ENCODE results near the gene AGRN.
"Not testable (repeated sequence)": the region's sequence is repeated elsewhere in the genome, so short reads cannot be mapped to it uniquely, and the experiment has no call there.

Gene AGRN

DNA sequence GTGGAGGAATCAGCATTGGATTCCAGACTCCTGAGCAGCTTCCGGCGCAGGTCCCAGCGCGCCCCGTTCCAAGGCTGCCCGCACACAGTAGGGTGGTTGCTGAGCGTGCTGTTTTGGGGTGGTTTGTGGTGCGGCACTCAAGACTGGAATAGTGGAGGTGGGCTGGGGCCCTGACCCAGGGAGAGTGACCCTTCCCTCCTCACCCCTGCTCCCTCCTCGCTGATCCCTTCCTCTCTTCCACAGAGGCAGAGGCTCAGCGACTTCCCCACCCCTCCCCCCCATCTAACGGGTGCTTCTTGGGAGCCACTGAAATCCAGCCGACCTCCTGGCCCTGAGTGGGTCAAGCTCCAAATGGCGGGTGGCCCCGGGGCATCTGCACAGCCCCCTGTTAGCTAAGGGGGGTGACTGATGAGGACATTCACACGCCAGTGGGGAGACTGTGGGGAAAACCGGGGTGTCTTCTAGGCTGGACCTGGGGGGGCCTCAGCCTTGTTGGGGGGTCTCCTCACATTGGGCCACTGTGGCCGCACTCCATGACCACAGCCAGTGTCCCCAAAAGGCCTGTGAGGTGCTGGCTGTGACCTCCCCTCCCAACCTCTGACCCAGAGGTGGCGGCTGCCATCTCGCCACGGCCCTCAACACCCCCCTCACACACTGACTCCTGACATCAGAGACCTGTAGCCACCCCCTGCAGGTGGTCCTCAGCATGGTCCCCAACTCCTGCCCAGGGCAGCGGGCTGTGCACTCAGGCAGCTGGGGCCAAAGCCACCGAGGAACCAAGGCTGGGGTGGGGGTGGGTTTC is 16.1 kb upstream of the AGRN start:
- DNase-seq, result no peak

DNA sequence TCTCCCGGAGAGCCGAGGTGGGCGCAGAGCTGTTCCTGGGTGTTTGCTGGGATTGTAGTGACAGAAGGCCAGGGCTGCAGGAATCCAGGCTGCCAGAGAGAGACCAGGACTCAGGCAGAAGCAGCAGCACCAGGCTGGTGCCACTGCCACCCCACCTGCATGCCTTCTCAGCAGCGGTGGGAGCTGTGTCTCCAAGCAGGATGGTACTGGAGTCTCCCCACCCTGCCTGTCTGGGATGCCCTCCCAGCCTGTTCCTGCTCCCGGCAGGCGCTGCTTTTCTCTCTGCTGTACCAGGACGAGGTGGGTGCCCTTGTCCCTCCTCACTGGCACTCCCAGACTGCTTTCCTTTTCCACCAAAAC is 15.5 kb upstream of the AGRN start:
- DNase-seq, result no peak

DNA sequence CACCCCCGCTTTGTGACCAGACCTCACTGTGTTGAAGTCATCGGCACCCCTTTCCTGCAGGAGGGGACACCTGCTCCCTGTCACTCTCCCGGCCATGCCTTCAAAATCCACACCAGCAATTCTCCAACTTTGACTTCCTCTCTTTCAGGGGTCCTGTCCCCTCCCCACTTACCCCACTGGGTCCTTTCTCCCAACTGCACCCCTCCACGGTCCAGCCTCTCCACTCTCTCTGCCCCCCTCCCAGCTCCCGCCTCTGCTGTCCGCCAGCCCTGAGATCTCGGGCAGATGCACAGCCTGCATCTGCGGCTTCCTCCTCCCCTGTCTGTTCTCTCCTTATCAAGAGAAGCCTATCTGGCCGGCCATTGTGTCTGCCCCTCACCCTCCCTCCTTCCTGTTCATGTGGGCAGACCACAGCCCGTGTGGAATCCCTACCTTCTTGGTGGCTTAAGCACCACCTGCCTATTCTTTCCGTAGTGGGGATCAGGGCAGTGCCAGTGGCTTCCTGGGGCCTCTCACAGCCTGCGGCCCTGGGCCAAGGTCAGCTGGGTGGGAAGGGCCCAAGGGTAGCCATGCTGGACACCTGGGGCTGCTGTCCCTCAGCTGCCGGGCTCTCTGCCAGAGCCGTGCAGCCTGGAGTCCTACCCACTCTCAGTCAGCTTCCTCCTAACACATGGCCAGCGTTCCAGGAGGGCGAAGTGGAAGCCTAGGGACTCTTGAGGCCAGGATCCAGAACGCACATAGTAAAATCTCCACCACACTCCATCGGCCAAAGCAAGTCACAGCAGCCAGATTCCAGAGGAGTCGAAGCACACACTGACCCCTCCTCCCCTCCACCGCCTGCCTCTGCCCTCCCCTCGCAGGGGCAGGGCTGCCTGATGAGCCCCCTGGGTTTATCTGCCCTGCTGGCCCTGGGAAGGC is 14.9 kb upstream of the AGRN start:
- no peak for DNase-seq

DNA sequence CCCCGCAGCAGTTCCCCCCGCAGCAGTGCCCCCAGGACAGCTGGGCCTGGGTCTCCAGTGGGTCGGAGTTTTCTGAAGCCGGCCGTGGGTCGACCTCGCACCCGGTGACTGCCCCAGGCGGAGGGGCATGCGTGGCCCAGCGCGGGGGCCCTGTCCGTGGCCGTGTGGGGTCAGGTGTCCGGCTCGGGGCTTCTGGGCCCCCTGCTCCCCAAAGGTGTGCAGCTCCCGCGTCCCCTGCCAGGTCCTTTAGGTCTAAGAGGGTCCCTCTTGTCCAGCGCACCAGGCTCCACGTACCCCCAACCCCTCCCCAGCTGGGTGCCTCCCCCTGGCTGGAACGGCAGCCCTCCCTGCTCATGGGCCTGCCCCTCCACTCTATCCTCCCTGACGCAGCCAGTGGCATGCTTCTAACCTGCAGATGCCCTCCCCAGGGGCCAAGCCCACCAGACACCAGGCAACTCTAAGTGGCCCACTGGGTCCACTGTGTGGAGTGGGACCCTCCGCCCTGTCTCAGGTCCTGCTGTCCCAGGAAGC is 14.1 kb upstream of the AGRN start:
- DNase-seq, result no peak

DNA sequence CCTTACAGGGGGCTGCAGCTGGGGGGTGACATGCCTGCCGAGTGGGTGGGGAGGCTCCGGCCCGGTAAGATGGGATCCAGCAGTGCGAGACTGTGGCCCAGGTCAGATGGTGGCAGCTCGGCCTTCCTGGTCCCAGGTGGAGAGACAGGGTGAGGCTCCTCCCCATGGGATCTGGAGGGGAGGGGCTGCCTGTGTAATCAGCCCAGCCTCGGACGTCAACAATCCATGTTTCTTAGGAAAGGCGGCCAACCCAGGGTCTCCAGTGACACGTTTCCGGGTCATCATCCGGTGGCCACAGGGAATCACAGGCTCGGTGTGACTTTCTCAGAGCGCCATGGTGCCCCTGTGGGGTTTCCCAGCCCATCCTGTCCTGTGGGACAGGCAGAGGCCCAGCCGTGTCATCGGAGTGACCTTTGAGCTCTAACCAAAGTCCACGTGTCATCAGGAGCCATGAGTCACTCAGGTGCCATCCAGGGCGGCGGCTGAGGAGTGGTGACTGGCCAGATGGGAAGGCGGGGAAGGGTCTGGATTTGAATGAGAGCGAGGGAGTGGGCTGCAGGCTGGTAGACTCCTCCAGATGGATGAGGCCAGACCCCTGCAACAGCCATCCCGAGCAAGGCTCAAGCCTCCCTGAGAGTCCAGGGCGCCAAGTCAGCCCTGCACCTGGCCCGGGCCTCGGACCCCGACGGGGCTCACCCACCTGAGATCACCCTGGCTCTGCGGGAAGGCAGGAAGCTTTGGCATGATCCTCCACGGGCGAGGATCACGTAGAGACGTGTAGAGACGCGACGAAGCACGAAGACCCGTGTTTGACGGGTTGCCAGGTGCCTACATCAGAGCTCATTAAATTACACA is 13.4 kb upstream of the AGRN start:
- DNase-seq, result no peak

DNA sequence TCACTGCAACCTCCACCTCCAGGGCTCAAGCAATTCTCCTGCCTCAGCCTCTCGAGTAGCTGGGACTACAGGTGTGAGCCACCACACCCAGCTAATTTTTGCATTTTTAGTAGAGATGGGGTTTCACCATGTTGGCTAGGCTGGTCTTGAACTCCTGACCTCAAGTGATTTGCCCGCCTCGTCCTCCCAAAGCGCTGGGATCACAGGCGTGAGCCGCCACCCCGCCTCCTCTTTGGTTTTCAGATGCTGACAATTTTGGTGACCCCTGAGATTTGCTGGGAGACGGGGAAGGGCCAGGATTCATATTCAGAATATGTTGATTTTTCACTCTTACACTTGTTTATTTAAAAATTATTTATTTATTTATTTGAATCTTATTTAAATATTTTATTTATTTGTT is 9.8 kb upstream of the AGRN start:
- not testable (repeated sequence) for DNase-seq

DNA sequence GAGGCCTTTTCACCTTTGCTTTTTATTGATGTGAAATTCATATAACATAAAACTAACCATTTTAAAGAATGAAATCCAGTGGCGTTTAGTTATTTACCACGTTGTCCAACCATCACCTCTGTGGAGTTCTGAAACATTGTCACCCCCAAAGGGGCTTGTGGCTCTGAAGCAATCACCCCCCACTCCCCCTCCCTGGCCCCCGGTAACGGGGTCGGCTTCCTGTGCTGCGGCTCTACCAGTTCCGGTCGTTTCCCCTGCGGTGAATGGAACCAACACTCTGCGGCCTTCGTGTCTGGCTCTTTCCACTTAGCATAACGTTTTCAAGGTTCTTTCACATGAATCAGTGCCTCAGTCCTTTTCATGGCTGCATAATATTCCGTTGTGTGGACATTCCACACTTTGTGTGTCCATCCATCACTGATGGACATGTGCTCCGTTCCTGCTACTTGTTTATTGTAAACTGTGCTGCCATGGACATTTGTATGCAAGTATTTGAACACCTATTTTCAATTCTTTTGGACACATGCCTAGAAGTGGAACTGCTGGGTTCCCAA is 8.4 kb upstream of the AGRN start:
- no peak for DNase-seq

DNA sequence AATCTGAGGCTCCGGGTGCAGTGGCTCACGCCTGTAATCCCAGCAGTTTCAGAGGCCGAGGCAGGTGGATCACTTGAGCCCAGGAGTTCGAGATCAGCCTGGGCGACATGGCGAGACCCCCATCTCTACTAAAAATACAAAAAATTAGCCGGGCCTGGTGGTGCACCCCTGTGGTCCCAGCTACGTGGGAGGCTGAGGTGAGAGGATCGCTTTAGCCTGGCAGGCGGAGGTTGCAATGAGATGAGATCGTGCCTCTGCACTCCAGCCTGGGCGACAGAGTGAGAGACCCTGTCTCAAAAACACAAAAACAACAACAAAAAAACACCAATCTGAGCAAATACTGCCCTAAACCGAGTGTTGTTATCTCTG is 7.2 kb upstream of the AGRN start:
- DNase-seq, result not testable (repeated sequence)

DNA sequence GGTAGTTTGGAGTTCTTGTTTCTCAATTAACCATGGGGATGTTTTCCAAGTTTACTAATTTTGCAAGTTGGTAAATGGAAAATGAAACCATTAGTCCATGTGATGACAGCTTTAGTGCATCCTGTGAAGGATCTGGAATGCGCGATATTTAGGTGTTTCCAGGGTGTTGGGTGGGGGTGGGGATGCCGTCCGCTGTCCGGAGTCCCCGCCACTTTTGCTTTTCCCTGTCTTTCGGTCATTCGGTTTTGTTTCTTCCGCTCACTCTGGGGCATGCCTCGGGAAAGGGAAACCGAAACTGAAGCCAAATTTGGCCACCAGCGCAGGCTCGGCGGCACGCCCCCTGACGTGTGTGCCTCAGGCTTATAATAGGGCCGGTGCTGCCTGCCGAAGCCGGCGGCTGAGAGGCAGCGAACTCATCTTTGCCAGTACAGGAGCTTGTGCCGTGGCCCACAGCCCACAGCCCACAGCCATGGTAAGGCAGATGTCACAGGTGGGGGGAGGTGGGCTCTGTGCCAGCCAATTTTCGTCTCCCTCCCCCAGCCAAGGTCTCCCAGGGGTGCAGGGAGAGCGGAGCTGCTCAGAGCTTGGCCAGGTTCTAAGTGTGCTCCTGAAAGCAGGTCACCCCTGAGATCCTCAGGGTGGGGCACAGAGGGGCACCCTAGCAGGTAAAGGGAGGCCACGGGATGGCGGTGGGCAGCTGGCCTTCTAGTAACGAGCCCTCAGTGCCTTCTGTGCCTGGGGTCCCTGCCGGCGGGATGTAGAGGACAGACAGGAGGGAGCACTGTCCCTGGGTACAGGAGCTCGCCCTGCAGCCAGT is 6.6 kb upstream of the AGRN start, which contains the start of gene ISG15:
ISG15 (plus strand) TSS at position 393 of the 817 bp plus-strand sequence; CDS start at position 470, 77 bp downstream.
- peak; percentile 48 to 50 for DNase-seq

DNA sequence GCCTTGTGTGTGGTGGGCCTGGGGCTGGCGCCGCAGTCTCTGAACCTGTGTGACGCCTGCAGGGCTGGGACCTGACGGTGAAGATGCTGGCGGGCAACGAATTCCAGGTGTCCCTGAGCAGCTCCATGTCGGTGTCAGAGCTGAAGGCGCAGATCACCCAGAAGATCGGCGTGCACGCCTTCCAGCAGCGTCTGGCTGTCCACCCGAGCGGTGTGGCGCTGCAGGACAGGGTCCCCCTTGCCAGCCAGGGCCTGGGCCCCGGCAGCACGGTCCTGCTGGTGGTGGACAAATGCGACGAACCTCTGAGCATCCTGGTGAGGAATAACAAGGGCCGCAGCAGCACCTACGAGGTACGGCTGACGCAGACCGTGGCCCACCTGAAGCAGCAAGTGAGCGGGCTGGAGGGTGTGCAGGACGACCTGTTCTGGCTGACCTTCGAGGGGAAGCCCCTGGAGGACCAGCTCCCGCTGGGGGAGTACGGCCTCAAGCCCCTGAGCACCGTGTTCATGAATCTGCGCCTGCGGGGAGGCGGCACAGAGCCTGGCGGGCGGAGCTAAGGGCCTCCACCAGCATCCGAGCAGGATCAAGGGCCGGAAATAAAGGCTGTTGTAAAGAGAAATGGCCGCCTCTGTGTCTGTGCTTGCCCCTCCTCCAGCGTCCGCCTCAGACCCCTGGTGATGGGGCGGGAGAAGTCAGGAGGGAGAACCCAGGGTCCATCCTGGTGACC is 5.8 kb upstream of the AGRN start:
- no peak for DNase-seq

DNA sequence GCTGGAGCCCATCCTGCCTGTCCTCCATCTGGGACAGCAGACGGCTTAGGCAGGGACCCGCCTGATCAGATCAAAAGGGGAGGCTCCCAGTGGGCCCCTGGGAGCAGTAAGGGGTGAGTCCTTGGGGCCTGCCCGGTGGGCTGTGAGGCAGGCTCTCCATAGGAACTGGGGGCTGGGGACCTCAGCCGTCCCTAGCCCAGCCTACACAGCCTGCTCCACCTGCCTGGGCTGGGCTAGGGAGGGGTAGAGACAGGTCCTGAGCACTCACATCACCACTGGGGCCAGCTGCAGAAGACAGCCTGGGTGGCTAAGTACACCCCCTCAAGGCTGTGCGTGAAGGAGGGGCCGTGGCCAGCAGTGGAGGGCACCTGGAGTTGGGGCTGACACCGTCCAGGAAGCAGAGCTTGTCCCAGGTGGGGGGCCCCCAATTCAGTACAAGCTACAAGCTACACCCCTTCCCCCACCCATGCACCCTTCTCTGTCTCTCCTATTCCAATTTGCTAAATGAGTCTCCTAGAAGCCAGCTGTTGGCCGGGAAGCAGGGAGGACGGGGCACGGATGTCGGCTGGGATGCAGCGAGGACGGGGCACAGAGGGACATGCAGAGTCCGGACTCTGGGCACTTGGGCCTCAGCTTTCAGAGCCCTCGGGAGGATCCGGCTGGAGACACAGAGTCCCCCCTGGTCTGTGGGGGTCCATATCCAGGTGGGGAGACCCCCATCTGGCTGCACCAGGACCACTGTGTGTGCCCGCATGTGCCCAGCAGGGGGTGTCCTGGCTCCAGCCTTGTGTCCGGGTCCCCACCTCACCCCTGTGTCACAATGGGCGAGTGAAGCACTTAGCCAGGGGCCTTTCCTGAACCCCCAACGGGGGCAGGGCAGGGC is 4.9 kb upstream of the AGRN start:
- DNase-seq, result no peak

DNA sequence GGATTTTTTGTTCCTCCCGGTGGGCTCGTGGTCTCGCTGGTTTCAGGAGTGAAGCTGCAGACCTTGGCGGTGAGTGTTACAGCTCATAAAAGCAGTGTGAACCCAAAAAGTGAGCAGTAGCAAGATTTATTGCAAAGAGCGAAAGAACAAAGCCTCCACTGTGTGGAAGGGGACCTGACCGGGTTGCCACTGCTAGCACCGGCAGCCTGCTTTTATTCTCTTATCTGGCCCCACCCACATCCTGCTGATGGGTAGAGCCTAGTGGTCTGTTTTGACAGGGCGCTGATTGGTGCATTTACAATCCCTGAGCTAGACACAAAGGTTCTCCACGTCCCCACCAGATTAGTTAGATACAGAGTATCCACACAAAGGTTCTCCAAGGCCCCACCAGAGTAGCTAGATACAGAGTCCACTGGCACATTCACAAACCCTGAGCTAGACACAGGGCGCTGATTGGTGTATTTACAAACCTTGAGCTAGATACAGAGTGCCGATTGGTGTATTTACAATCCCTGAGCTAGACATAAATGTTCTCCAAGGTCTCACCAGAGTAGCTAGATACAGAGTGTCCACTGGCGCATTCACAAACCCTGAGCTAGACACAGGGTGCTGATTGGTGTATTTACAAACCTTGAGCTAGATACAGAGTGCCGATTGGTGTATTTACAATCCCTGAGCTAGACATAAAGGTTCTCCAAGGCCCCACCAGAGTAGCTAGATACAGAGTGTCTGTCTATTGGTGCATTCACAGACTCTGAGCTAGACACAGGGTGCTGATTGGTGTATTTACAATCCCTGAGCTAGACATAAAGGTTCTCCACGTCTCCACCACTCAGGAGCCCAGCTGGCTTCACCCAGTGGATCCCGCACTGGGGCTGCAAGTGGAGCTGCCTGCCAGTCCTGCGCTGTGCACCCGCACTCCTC is 2.3 kb upstream of the AGRN start:
- DNase-seq, result not testable (repeated sequence)

DNA sequence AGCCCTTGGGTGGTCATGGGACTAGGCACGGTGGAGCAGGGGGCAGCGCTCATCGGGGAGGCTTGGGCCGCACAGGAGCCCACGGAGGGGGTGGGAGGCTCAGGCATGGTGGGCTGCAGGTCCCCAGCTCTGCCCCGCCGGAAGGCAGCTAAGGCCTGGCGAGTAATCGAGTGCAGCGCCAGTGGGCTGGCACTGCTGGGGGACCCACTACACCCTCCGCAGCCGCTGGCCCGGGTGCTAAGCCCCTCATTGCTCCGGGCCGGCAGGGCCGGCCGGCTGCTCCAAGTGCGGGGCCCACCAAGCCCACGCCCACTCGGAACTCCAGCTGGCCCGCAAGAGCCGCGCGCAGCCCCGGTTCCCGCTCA is 1.6 kb upstream of the AGRN start:
- not testable (repeated sequence) for DNase-seq

DNA sequence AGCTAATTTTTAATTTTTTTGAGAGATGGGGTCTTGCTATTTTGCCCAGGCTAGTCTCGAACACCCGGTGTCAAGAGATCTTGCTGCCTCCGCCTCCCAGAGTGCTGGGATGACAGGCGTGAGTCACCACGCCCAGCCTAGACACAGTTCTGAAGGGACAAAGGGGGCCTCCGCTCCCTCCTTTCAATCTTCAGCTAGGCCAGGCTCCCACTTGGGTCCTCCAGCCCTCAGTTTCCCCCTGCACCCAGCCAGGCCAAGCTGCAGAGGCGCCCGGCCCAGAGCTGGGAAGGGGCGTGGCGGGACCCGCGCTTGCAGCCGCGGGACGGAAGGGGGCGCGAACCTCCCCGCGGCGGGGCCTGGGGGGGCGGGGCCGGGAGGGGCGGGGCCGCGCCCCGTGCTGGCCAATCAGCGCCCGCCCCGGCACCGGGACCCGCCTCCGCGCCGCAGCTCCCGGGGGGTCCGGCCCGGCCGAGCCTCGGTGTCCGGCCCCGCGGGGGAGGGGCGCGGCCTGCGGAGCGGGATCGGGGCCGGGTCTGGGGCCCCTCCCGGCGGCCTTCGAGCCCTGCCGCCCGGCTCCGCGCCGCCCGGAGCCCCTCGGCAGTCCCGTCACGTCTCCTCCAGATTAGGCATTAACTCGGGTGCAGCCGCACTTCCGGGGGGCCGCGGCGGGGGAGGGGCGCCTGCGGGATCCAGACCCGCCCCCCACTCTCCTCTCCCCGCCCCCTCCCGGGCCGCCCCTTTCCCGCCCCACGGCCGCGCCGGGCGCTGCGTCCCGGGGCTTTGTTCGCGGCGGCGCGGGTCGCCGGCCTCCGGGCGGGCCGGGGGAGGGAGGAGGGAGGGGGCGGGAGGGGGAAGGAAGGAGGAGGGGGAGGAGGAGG is 559 bp upstream of the AGRN start:
- DNase-seq, result peak; percentile 62 to 74

DNA sequence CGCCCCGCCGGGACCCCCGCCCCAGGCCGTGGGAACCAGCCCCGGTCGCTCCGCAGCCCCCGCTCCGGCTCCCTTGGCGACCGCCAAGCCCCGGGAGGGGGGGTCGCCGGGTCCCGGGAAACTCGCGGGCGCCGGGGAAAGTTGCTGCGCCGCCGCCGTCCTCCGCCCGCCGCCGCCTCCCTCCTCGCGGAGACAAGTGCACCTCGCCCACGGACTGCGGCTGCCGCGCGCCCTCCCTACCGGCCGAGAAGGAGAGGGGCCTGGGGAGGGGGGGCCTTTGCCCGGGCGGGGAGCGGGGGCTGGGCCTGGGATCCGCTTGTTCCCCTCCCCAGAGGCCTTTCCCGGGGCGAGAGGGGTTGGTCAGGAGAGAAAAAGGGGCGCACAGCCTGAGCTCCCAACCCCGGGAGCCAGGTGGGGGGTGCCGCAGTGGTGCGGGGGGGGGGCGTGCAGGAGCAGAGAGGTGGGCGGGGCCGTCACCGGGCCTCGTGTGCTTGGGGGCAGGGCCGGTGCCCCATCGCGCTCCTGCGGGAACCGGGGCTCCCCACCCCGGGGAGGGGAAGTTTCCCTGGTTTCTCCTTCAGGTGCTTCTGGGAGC is 592 bp downstream of the AGRN start:
- no peak for DNase-seq

DNA sequence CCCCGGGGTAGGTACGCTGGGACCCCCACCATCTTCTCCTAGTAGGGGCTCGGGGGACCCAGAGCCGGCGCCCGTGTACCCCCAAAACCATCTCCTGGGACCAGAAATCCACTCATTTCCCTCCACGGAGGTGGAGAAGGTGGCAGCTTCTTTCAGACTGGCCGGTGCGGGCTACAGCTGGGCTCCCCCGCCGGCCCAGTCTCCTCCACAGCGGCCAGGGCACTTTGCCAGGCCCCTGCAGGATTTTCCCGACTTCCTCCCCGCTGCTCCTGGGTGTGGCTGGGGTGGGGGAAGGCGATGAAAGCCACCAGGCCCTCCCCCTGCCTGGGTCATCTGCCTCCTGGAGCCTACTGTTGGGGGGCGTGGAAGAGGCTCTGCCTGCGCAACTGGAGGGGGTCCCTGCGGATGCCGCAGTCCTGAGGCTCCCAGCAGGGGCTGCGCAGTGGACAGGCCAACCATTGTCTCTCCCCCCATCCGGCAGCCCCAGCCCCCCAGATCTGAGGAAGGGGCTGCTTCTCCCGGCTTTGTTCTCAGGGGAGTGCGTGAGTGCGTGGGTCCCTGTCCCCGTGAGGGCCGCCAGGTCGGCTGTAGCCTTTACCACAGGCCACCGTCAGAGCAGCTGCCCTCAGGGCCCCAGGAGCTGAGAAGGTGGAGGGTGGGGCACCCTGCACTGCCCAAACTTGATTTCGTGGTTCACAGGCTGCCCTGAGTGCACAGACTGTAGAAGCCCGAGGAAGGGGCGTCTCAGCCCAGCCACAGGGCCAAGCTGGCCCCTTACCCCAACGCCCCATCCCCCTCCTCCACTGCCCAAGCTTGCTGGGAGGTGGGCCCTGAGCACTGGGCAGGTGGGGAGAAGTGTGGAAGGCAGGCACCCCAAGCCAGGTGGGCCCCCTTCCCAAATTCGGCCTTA is 1.3 kb downstream of the AGRN start:
- no peak for DNase-seq
